ENCODE data around the gene PDE8B.
A peak's percentile ranks its signal among the peaks of the same experiment; 100 is the strongest.

Gene PDE8B

GRCh38 chr5:77189421-77189820, 21.1 kb upstream of the PDE8B start:
- no peak for DNase-seq

GRCh38 chr5:77192441-77193050, 17.9 kb upstream of the PDE8B start:
- no peak for DNase-seq

- no peak for DNase-seq
These were observed 15.7 kb upstream of the PDE8B start for GRCh38 chr5:77194762-77195161.

- DNase-seq, result no peak
These were observed 12.5 kb upstream of the PDE8B start for GRCh38 chr5:77197840-77198554.

GRCh38 chr5:77200663-77201062, 9.8 kb upstream of the PDE8B start:
- no peak for DNase-seq

GRCh38 chr5:77202145-77202544, 8.3 kb upstream of the PDE8B start:
- DNase-seq, result no peak

GRCh38 chr5:77204967-77205366, 5.5 kb upstream of the PDE8B start:
- no peak for DNase-seq

- peak; percentile 6 to 23 for DNase-seq
These were observed 1.8 kb upstream of the PDE8B start for GRCh38 chr5:77208507-77209163.

GRCh38 chr5:77209495-77210090, 887 bp upstream of the PDE8B start:
- DNase-seq, result no peak

GRCh38 chr5:77210964-77211690, 647 bp downstream of the PDE8B start:
- peak in 1 of 2 experiments; percentile 23 for DNase-seq

- peak in 1 of 2 experiments; percentile 38 for DNase-seq
These were observed 1.2 kb downstream of the PDE8B start for GRCh38 chr5:77211691-77212047.

- no peak for DNase-seq
These were observed 3.1 kb downstream of the PDE8B start for GRCh38 chr5:77213601-77214000.

GRCh38 chr5:77214151-77214550, 3.7 kb downstream of the PDE8B start:
- DNase-seq, result no peak

- peak; percentile 7 to 54 for DNase-seq
These were observed 7.8 kb downstream of the PDE8B start for GRCh38 chr5:77218263-77218662.

- DNase-seq, result no peak
These were observed 10.6 kb downstream of the PDE8B start for GRCh38 chr5:77221115-77221514.

- no peak for DNase-seq
These were observed 12.2 kb downstream of the PDE8B start for GRCh38 chr5:77222722-77223121.

- no peak for DNase-seq
These were observed 13.2 kb downstream of the PDE8B start for GRCh38 chr5:77223653-77224052.

GRCh38 chr5:77224672-77225355, 14.3 kb downstream of the PDE8B start:
- DNase-seq, result no peak

- no peak for DNase-seq
These were observed 15.1 kb downstream of the PDE8B start for GRCh38 chr5:77225531-77225930.

GRCh38 chr5:77229887-77230286, 19.4 kb downstream of the PDE8B start:
- DNase-seq, result no peak

- peak; percentile 61 to 68 for DNase-seq
These were observed 20.4 kb downstream of the PDE8B start for GRCh38 chr5:77230727-77231470.
